Hepatocyte (in vitro differentiated cells): ENCODE results near the gene TBC1D24. TPM values are rescaled to one million over a fixed set of nuclear protein-coding genes. Genes with fewer than 3 reads are reported as not detected.

Experiments
- DNase-seq: peaks from one replicate; pipeline ENCODE4 v3.0.0-alpha.2; 2016; ENCODE audit warnings: low spot score
- H2AFZ ChIP-seq: fragments of 200-600 bp; sonication (generic); 2 replicates; pipeline ENCODE4 v1.6.0; 2016; ENCODE audit warnings: antibody characterized with exemption, mild to moderate bottlenecking
- H3K27ac ChIP-seq: fragments of 200-600 bp; sonication (generic); 2 replicates; pipeline ENCODE4 v1.5.1; 2016; ENCODE audit warnings: mild to moderate bottlenecking
- H3K27me3 ChIP-seq: fragments of 200-600 bp; sonication (generic); 2 replicates; pipeline ENCODE4 v1.6.1; 2016
- H3K36me3 ChIP-seq: fragments of 200-600 bp; sonication (generic); replicated peaks from 2 replicates; pipeline ENCODE4 v1.5.1; 2016; ENCODE audit warnings: low read depth; ENCODE audit not compliant: insufficient read depth
- H3K4me1 ChIP-seq: fragments of 200-600 bp; sonication (generic); 2 replicates; pipeline ENCODE4 v1.5.1; 2016; ENCODE audit warnings: mild to moderate bottlenecking, moderate library complexity; ENCODE audit not compliant: insufficient read depth
- H3K4me2 ChIP-seq: fragments of 200-600 bp; sonication (generic); 2 replicates; pipeline ENCODE4 v1.6.0; 2016
- H3K4me3 ChIP-seq: fragments of 200-600 bp; sonication (generic); 2 replicates; pipeline ENCODE4 v1.5.1; 2016; ENCODE audit warnings: mild to moderate bottlenecking
- H3K79me2 ChIP-seq: fragments of 200-600 bp; sonication (generic); 2 replicates; pipeline ENCODE4 v1.6.0; 2017; ENCODE audit warnings: mild to moderate bottlenecking
- H3K9me2 ChIP-seq: fragments of 200-600 bp; sonication (generic); replicated peaks from 2 replicates; pipeline ENCODE4 v1.6.0; 2017; ENCODE audit warnings: mild to moderate bottlenecking; ENCODE audit not compliant: insufficient read depth
- H3K9me3 ChIP-seq: fragments of 200-600 bp; sonication (generic); 2 replicates; pipeline ENCODE4 v1.5.1; 2016; ENCODE audit warnings: low read depth, mild to moderate bottlenecking
- H4K20me1 ChIP-seq: fragments of 200-600 bp; sonication (generic); 2 replicates; pipeline ENCODE4 v1.6.0; 2016; ENCODE audit warnings: mild to moderate bottlenecking; ENCODE audit not compliant: insufficient read depth, poor library complexity, severe bottlenecking
- EZH2 ChIP-seq: fragments of 200-600 bp; sonication (generic); IDR thresholded peaks from 2 replicates; pipeline ENCODE4 v1.6.1; 2016; ENCODE audit warnings: antibody characterized with exemption, mild to moderate bottlenecking, borderline replicate concordance
- EZH2phosphoT487 ChIP-seq: fragments of 200-600 bp; sonication (generic); IDR thresholded peaks from one replicate; pipeline ENCODE4 v1.6.1; 2018; ENCODE audit warnings: antibody characterized with exemption, mild to moderate bottlenecking, low read depth, moderate library complexity; ENCODE audit not compliant: unreplicated experiment, severe bottlenecking
- WGBS: methylation state at CpG from one replicate; pipeline ENCODE4 v1.1.6; 2016; ENCODE audit warnings: low lambda C conversion rate; ENCODE audit errors: missing lambda C conversion rate; 5-methylcytosine and 5-hydroxymethylcytosine counted together
- polyA plus RNA-seq: library from polyadenylated mRNA; unstranded; fragments of >200 nt; fragmentation: Nextera tagmentation; extraction: Ambion mirVana; gene quantifications from 2 replicates; pipeline ENCODE4 v1.2.1, GENCODE V29; 2016
- total RNA-seq: library from RNA; depleted of rRNA; stranded (reverse); fragments of >200 nt; gene quantifications from 2 replicates; pipeline ENCODE4 v1.2.3, GENCODE V29; 2014
- TF ChIP-seq, protein P1 (sequence below): fragments of 200-600 bp; sonication (generic); IDR thresholded peaks from 2 replicates; pipeline ENCODE4 v1.5.1; 2016; ENCODE audit warnings: antibody characterized with exemption, mild to moderate bottlenecking; ENCODE audit not compliant: poor library complexity

Gene TBC1D24
- total and polyA plus RNA-seq, 2 experiments from 2014 or later = 8.3 to 13.6 TPM

DNA sequence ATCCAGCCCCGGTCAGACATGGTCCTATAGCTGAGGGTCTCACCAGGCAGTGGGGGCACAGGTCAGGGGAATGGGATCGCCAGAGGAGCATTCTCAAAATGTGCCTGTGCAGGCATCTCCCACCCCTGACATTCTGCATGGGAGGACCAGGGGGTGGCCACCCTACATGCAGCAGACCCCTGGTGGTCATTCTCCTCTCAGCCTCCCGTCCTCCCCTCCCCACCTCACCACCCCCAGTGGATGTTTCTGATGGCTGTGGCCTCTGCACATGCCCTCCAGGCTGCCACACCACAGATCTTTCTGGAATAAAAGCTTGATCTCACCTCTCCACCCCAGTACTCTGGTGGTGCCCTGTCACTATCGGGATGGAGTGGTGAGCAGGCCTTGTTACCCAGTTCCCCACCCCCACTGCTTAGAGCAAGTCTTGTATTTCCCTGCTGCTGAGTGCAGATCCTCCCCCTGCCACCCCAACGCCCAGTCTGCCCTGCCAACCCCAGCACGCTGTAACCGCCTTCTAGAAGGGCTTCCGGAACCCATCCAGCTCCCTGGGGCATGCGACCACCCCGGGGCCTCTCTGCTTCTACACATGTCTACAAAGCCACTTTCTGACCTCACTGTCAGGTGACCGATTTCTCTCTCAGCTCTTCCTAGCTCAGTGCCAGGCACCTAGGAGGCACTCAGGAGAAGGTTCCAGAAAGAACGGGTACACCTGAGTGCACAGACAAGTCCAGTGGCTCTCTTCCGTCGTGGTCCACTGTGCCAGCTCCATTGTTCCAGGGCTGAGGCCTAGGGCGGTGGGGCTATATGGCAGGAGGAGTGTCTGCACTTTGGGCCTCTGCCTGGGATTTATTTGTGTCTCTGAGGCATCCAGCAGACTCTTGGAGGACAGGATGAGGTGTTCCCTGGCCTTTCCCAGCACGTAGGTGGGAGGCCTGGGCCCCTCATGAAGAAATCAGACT is 9.3 kb downstream of the TBC1D24 start:
- H4K20me1 ChIP-seq = peaks cover 11% of the 10 kb centered on the region
- H2AFZ ChIP-seq = no peak overlapping the region
- no peaks in the 10 kb centered on the region for H3K36me3 ChIP-seq
- no peak overlapping the region for H3K4me3 ChIP-seq
- peaks cover 19% of the 10 kb centered on the region for H3K4me1 ChIP-seq
- DNase-seq = no peak
- TF ChIP-seq, protein P1, sequence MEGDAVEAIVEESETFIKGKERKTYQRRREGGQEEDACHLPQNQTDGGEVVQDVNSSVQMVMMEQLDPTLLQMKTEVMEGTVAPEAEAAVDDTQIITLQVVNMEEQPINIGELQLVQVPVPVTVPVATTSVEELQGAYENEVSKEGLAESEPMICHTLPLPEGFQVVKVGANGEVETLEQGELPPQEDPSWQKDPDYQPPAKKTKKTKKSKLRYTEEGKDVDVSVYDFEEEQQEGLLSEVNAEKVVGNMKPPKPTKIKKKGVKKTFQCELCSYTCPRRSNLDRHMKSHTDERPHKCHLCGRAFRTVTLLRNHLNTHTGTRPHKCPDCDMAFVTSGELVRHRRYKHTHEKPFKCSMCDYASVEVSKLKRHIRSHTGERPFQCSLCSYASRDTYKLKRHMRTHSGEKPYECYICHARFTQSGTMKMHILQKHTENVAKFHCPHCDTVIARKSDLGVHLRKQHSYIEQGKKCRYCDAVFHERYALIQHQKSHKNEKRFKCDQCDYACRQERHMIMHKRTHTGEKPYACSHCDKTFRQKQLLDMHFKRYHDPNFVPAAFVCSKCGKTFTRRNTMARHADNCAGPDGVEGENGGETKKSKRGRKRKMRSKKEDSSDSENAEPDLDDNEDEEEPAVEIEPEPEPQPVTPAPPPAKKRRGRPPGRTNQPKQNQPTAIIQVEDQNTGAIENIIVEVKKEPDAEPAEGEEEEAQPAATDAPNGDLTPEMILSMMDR = no peak
- TF ChIP-seq EZH2 (no peak), EZH2phosphoT487 (no peak)
- H3K27me3 ChIP-seq = no peaks in the 10 kb centered on the region
- no peak overlapping the region for H3K4me2 ChIP-seq
- no peaks in the 10 kb centered on the region for H3K9me2 ChIP-seq
- H3K79me2 ChIP-seq = peaks cover 79% of the 10 kb centered on the region
- H3K27ac ChIP-seq = peak overlapping the region; percentile 56
- WGBS = 95% methylated on average over 16 of the region's 16 CpGs
- no peaks in the 10 kb centered on the region for H3K9me3 ChIP-seq

DNA sequence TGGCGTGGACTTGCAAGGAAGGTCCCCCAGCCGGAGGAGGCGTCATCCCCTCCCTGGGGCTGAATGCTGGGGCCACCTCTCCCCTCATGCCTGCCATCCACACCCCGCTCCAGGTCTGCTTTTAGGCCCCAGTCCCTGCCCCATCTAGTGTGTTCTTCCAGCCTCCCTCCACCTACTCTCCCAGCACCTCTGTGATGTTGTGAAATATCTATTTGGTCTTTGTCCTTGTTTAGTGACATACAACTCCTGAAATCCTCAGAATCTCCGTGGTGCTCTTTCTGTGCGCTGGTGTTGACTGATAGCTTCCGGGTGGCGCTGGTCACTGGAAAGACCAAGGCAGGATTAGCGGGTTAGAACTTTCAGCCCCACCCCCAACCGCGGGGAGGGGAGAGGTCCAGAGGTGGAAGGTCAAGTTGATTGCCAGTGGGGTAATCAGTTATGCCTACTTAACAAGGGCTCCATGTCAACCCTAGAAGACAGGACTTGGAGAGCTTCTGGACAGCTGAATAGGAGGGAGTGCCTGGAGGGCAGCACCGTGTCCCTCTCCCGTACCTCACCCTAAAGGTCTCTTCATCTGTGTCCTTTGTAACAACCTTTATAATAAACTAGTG is 10.1 kb downstream of the TBC1D24 start:
- Histone ChIP-seq H3K4me2 (no peak overlapping the region), H3K9me3 (no peaks in the 10 kb centered on the region), H4K20me1 (peaks cover 17% of the 10 kb centered on the region), H3K36me3 (no peaks in the 10 kb centered on the region), H3K27ac (peak overlapping the region; percentile 56), H2AFZ (no peak overlapping the region), H3K4me3 (no peak overlapping the region), H3K79me2 (peaks cover 78% of the 10 kb centered on the region), H3K27me3 (no peaks in the 10 kb centered on the region), H3K4me1 (peaks cover 19% of the 10 kb centered on the region), H3K9me2 (no peaks in the 10 kb centered on the region)
- 72% methylated on average over 13 of the region's 13 CpGs for WGBS
- DNase-seq = peak; percentile 58
- TF ChIP-seq, protein P1 = no peak
- TF ChIP-seq EZH2 = no peak
- no peak for TF ChIP-seq EZH2phosphoT487

GRCh38 chr16:2485811-2486507 is 11.0 kb downstream of the TBC1D24 start:
- WGBS = 94% methylated on average over 30 of the region's 33 CpGs
- H2AFZ ChIP-seq = no peak overlapping the region
- no peak for DNase-seq
- H4K20me1 ChIP-seq = peaks cover 10% of the 10 kb centered on the region
- no peak overlapping the region for H3K27ac ChIP-seq
- H3K36me3 ChIP-seq = no peaks in the 10 kb centered on the region
- peaks cover 76% of the 10 kb centered on the region for H3K79me2 ChIP-seq
- no peak overlapping the region for H3K4me2 ChIP-seq
- H3K27me3 ChIP-seq = no peaks in the 10 kb centered on the region
- TF ChIP-seq EZH2phosphoT487 (no peak), EZH2 (no peak)
- TF ChIP-seq, protein P1 = no peak
- no peaks in the 10 kb centered on the region for H3K9me2 ChIP-seq
- H3K4me3 ChIP-seq = no peak overlapping the region
- peaks cover 19% of the 10 kb centered on the region for H3K4me1 ChIP-seq
- no peaks in the 10 kb centered on the region for H3K9me3 ChIP-seq
